C4-2B (cell line): ENCODE measurements around the gene PCDHGB7.

ENCODE experiments used
- CTCF ChIP-seq: fragments of 450-650 bp; conservative IDR thresholded peaks from 2 replicates; pipeline ENCODE4 v1.5.1; 2017; ENCODE audit warnings: mild to moderate bottlenecking
- ZFX ChIP-seq: fragments of 450-650 bp; IDR thresholded peaks from 2 replicates; pipeline ENCODE4 v1.6.1; 2017

- TF ChIP-seq CTCF (no peak), ZFX (no peak)
Measured at GRCh38 chr5:141384471-141385267, 32.8 kb upstream of the PCDHGB7 start.
